Liver (tissue), 9 donors: ENCODE data around the gene HIPK2. TPM values are rescaled to one million over a fixed set of nuclear protein-coding genes. Genes with fewer than 3 reads are reported as not detected.

Source experiments
- DNase-seq: peaks from one replicate; pipeline ENCODE4 v3.0.0-alpha.2; 2017; ENCODE audit warnings: low spot score
- H3K27ac ChIP-seq, 2 donors: one replicate each; pipeline ENCODE4 v1.7.0; 2013; ENCODE audit warnings: inconsistent platforms in 2 of 2, low read length in 2 of 2, control low read depth in 1 of 2, low read depth in 1 of 2, mild to moderate bottlenecking in 1 of 2
- H3K27me3 ChIP-seq, 4 donors: one replicate each; pipeline versions ENCODE4 v1.6.1 to v1.7.0; 2013; ENCODE audit warnings: low read length in 3 of 4, inconsistent platforms in 1 of 4, mild to moderate bottlenecking in 1 of 4, moderate library complexity in 1 of 4; ENCODE audit not compliant: control insufficient read depth in 4 of 4, insufficient read depth in 4 of 4
- H3K36me3 ChIP-seq, 4 donors: one replicate each; pipeline versions ENCODE4 v1.6.1 to v1.7.0; 2013; ENCODE audit warnings: low read length in 3 of 4, mild to moderate bottlenecking in 3 of 4, low read depth in 1 of 4, moderate library complexity in 1 of 4; ENCODE audit not compliant: control insufficient read depth in 4 of 4, insufficient read depth in 3 of 4
- H3K4me1 ChIP-seq, 4 donors: one replicate each; pipeline versions ENCODE4 v1.6.1 to v1.7.0; 2013; ENCODE audit warnings: low read length in 3 of 4, mild to moderate bottlenecking in 3 of 4, moderate library complexity in 1 of 4; ENCODE audit not compliant: control insufficient read depth in 4 of 4, insufficient read depth in 4 of 4
- H3K4me3 ChIP-seq, 3 donors: one replicate each; pipeline versions ENCODE4 v1.6.1 to v1.7.0; 2013; ENCODE audit warnings: low read length in 3 of 3, control low read depth in 1 of 3, low read depth in 1 of 3, mild to moderate bottlenecking in 1 of 3
- H3K9ac ChIP-seq, 2 donors: one replicate each; pipeline ENCODE4 v1.7.0; 2013; ENCODE audit warnings: low read length in 2 of 2, mild to moderate bottlenecking in 2 of 2, moderate library complexity in 2 of 2, control low read depth in 1 of 2, low read depth in 1 of 2
- H3K9me3 ChIP-seq, 4 donors: one replicate each; pipeline versions ENCODE4 v1.6.1 to v1.7.0; 2013; ENCODE audit warnings: low read length in 3 of 4; ENCODE audit not compliant: control insufficient read depth in 4 of 4
- EGR1 ChIP-seq, 2 donors: IDR thresholded peaks; 2 replicates each; pipeline ENCODE4 v1.6.1; 2016 to 2018; ENCODE audit warnings: antibody characterized with exemption in 2 of 2, low read depth in 2 of 2
- FOXA1 ChIP-seq: IDR thresholded peaks from 2 replicates; pipeline ENCODE4 v1.6.1; 2016; ENCODE audit warnings: antibody characterized with exemption
- FOXA2 ChIP-seq: IDR thresholded peaks from 2 replicates; pipeline ENCODE4 v1.6.1; 2016; ENCODE audit warnings: antibody characterized with exemption
- GABPA ChIP-seq, 2 donors: IDR thresholded peaks in 1 of 2; conservative IDR thresholded peaks in 1 of 2; 2 replicates each; pipeline ENCODE4 v1.6.1; 2016; ENCODE audit warnings: antibody characterized with exemption in 2 of 2, mild to moderate bottlenecking in 1 of 2, moderate library complexity in 1 of 2
- HNF4G ChIP-seq: IDR thresholded peaks from 2 replicates; pipeline ENCODE4 v1.6.1; 2016; ENCODE audit warnings: antibody characterized with exemption
- JUND ChIP-seq, 2 donors: IDR thresholded peaks; 2 replicates each; pipeline ENCODE4 v1.6.1; 2016; ENCODE audit warnings: antibody characterized with exemption in 2 of 2
- NR2F2 ChIP-seq: IDR thresholded peaks from 2 replicates; pipeline ENCODE4 v1.6.1; 2016; ENCODE audit warnings: antibody characterized with exemption
- RAD21 ChIP-seq, 2 donors: IDR thresholded peaks; 2 replicates each; pipeline ENCODE4 v1.6.1; 2016; ENCODE audit warnings: antibody characterized with exemption in 2 of 2, mild to moderate bottlenecking in 2 of 2
- RXRA ChIP-seq, 2 donors: IDR thresholded peaks; 2 replicates each; pipeline ENCODE4 v1.6.1; 2017 to 2018; ENCODE audit warnings: antibody characterized with exemption in 2 of 2, mild to moderate bottlenecking in 1 of 2
- SP1 ChIP-seq: IDR thresholded peaks from 2 replicates; pipeline ENCODE4 v1.6.1; 2018; ENCODE audit warnings: antibody characterized with exemption, mild to moderate bottlenecking
- TAF1 ChIP-seq: conservative IDR thresholded peaks from 2 replicates; pipeline ENCODE4 v1.6.1; 2016; ENCODE audit warnings: antibody characterized with exemption, mild to moderate bottlenecking
- YY1 ChIP-seq: IDR thresholded peaks from 2 replicates; pipeline ENCODE4 v1.6.1; 2016; ENCODE audit warnings: antibody characterized with exemption, mild to moderate bottlenecking
- WGBS: extraction: QIAGEN DNeasy Blood & Tissue Kit; methylation state at CpG from one replicate; pipeline ENCODE4 v1.1.7; 2013; 5-methylcytosine and 5-hydroxymethylcytosine counted together
- polyA plus RNA-seq, 2 donors: library from polyadenylated mRNA; stranded (reverse) in 1 of 2; unstranded in 1 of 2; fragments of 200-250 nt in 1 of 2; fragments of >200 nt in 1 of 2; fragmentation: Nextera tagmentation in 1 of 2; extraction: Ambion mirVana in 1 of 2; gene quantifications; one replicate each; pipeline versions ENCODE4 v1.2.1 to v1.2.3, GENCODE V29; 2013 to 2015
- total RNA-seq, 2 donors: library from RNA; depleted of rRNA; stranded (reverse); fragments of >200 nt; gene quantifications; one replicate each; pipeline ENCODE4 v1.2.3, GENCODE V29; 2014
- TF ChIP-seq, protein P1 (sequence below): IDR thresholded peaks from 2 replicates; pipeline ENCODE4 v1.6.1; 2016; ENCODE audit warnings: antibody characterized with exemption
- TF ChIP-seq, protein P2 (sequence below): IDR thresholded peaks from 2 replicates; pipeline ENCODE4 v1.6.1; 2016; ENCODE audit warnings: antibody characterized with exemption
- TF ChIP-seq, protein P3 (sequence below): IDR thresholded peaks from 2 replicates; pipeline ENCODE4 v1.6.1; 2016; ENCODE audit warnings: antibody characterized with exemption, mild to moderate bottlenecking
- TF ChIP-seq, protein P4 (sequence below): IDR thresholded peaks from 2 replicates; pipeline ENCODE4 v1.6.1; 2016; ENCODE audit warnings: antibody characterized with exemption
- TF ChIP-seq, protein P5 (sequence below): fragments of 150-350 bp; IDR thresholded peaks from 2 replicates; pipeline ENCODE4 v1.5.1; 2017; ENCODE audit warnings: improper control_type of control experiment, low read depth, low read length; ENCODE audit not compliant: missing input control
- donor health status: healthy.
- donor health status: healthy.
- donor health status: healthy.
- donor health status: healthy.
- donor health status: healthy.

The HIPK2 gene
- total and polyA plus RNA-seq, 4 donors = 13.1 to 48.8 (median 16.6) TPM

DNA sequence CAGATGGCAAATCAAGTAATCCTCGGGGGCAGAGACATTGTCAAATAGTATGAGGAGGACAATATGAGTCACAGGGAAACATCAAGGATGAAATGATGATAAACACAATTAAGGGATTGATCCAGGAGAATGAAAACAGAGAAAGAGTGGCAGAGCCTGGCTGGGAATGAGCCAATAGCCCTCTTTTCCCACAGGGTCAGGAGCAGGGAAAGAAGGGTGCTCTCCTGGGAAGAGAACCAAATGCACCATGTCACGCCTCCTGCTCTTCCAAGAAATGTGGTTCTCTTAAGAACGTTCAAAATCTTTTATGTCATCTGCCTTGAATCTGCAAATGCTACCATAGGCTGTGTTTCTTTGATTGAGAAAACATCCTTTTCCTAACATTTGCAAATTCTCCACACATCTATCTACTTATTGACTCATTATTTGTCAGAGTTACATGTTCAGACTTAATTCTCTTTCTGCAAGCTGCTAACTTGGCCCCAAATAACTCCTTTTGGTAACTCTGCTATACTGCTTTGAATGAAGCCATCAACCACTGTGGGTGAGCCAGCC lies 50.6 kb downstream of the HIPK2 start:
- TF ChIP-seq YY1 (no peak), SP1 (no peak), RXRA (IDR thresholded peaks at IDR 0.05) (no peak), TAF1 (no peak), EGR1 (IDR thresholded peaks at IDR 0.05; ENCODE audit: low read depth in 2 of 2) (no peak), GABPA (IDR thresholded peaks at IDR 0.05 in 1 of 2, conservative IDR thresholded peaks at IDR 0.05 in 1 of 2) (no peak), FOXA1 (no peak), FOXA2 (no peak), JUND (IDR thresholded peaks at IDR 0.05) (no peak), NR2F2 (no peak)
- TF ChIP-seq, protein P1, sequence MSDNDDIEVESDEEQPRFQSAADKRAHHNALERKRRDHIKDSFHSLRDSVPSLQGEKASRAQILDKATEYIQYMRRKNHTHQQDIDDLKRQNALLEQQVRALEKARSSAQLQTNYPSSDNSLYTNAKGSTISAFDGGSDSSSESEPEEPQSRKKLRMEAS = no peak
- TF ChIP-seq, protein P2, sequence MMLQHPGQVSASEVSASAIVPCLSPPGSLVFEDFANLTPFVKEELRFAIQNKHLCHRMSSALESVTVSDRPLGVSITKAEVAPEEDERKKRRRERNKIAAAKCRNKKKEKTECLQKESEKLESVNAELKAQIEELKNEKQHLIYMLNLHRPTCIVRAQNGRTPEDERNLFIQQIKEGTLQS = no peak
- TF ChIP-seq, protein P3, sequence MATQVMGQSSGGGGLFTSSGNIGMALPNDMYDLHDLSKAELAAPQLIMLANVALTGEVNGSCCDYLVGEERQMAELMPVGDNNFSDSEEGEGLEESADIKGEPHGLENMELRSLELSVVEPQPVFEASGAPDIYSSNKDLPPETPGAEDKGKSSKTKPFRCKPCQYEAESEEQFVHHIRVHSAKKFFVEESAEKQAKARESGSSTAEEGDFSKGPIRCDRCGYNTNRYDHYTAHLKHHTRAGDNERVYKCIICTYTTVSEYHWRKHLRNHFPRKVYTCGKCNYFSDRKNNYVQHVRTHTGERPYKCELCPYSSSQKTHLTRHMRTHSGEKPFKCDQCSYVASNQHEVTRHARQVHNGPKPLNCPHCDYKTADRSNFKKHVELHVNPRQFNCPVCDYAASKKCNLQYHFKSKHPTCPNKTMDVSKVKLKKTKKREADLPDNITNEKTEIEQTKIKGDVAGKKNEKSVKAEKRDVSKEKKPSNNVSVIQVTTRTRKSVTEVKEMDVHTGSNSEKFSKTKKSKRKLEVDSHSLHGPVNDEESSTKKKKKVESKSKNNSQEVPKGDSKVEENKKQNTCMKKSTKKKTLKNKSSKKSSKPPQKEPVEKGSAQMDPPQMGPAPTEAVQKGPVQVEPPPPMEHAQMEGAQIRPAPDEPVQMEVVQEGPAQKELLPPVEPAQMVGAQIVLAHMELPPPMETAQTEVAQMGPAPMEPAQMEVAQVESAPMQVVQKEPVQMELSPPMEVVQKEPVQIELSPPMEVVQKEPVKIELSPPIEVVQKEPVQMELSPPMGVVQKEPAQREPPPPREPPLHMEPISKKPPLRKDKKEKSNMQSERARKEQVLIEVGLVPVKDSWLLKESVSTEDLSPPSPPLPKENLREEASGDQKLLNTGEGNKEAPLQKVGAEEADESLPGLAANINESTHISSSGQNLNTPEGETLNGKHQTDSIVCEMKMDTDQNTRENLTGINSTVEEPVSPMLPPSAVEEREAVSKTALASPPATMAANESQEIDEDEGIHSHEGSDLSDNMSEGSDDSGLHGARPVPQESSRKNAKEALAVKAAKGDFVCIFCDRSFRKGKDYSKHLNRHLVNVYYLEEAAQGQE = no peak
- TF ChIP-seq, protein P4, sequence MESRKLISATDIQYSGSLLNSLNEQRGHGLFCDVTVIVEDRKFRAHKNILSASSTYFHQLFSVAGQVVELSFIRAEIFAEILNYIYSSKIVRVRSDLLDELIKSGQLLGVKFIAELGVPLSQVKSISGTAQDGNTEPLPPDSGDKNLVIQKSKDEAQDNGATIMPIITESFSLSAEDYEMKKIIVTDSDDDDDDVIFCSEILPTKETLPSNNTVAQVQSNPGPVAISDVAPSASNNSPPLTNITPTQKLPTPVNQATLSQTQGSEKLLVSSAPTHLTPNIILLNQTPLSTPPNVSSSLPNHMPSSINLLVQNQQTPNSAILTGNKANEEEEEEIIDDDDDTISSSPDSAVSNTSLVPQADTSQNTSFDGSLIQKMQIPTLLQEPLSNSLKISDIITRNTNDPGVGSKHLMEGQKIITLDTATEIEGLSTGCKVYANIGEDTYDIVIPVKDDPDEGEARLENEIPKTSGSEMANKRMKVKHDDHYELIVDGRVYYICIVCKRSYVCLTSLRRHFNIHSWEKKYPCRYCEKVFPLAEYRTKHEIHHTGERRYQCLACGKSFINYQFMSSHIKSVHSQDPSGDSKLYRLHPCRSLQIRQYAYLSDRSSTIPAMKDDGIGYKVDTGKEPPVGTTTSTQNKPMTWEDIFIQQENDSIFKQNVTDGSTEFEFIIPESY = no peak
- TF ChIP-seq, protein P5, sequence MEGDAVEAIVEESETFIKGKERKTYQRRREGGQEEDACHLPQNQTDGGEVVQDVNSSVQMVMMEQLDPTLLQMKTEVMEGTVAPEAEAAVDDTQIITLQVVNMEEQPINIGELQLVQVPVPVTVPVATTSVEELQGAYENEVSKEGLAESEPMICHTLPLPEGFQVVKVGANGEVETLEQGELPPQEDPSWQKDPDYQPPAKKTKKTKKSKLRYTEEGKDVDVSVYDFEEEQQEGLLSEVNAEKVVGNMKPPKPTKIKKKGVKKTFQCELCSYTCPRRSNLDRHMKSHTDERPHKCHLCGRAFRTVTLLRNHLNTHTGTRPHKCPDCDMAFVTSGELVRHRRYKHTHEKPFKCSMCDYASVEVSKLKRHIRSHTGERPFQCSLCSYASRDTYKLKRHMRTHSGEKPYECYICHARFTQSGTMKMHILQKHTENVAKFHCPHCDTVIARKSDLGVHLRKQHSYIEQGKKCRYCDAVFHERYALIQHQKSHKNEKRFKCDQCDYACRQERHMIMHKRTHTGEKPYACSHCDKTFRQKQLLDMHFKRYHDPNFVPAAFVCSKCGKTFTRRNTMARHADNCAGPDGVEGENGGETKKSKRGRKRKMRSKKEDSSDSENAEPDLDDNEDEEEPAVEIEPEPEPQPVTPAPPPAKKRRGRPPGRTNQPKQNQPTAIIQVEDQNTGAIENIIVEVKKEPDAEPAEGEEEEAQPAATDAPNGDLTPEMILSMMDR = no peak
- H3K27ac ChIP-seq = peak overlapping the region; percentile 75 to 85

DNA sequence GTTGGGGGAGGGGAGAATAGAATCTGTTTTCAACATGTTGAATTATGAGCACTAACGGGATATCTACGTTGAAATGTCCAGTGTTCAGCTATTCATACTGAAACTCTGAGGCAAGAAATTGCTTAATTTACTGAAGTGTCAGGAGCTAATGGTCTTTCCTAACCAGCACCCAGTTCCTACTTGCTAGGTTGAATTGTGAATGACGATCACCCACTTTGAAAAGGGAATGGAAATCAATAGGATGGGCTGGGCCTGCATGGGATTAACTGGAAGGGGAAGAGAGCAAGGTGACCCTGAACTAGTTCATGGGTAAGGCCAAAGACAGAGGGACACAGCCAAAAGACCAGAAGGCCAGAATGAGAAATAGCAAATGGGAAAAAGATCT lies 51.3 kb downstream of the HIPK2 start:
- no peak overlapping the region for H3K4me3 ChIP-seq
- H3K4me1 ChIP-seq = peaks cover 14 to 73% (median 65%) of the 10 kb centered on the region in 4 donors
- H3K27me3 ChIP-seq = no peaks in the 10 kb centered on the region
- peak overlapping the region; percentile 75 to 85 for H3K27ac ChIP-seq
- H3K9me3 ChIP-seq = no peaks in the 10 kb centered on the region
- 33% methylated on average over 3 of the region's 3 CpGs for WGBS
- H3K9ac ChIP-seq = no peak overlapping the region
- DNase-seq = no peak
- no peaks in the 10 kb centered on the region for H3K36me3 ChIP-seq
- TF ChIP-seq, protein P5 = no peak
- TF ChIP-seq RAD21 (IDR thresholded peaks at IDR 0.05) (peak; percentile 52 to 67), GABPA (IDR thresholded peaks at IDR 0.05 in 1 of 2, conservative IDR thresholded peaks at IDR 0.05 in 1 of 2) (no peak), YY1 (peak; percentile 79), SP1 (peak; percentile 89), EGR1 (IDR thresholded peaks at IDR 0.05; ENCODE audit: low read depth in 2 of 2) (peak in 1 of 2 donors; percentile 33), FOXA2 (peak; percentile 28), HNF4G (peak; percentile 52), RXRA (IDR thresholded peaks at IDR 0.05) (peak; percentile 92 to 97)
- TF ChIP-seq, protein P1 = peak; percentile 87

More for the DNA sequence above, 50.6 kb downstream of the HIPK2 start:
- no peak for DNase-seq
- H3K36me3 ChIP-seq = no peaks in the 10 kb centered on the region
- H3K9me3 ChIP-seq = no peaks in the 10 kb centered on the region
- no peak overlapping the region for H3K4me3 ChIP-seq
- WGBS = 71% methylated on average over 3 of the region's 3 CpGs
- H3K4me1 ChIP-seq = peaks cover 13 to 72% (median 65%) of the 10 kb centered on the region in 4 donors
- H3K27me3 ChIP-seq = no peaks in the 10 kb centered on the region
- H3K9ac ChIP-seq = no peak overlapping the region
